IMR-90 (cell line): ENCODE data around the gene TMEM59. TPM values are rescaled to one million over a fixed set of nuclear protein-coding genes. Genes with fewer than 3 reads are reported as not detected.
"Not testable (repeated sequence)": the region's sequence is repeated elsewhere in the genome, so short reads cannot be mapped to it uniquely, and the experiment has no call there.

ENCODE experiments used
- ATAC-seq: fragments of 200-7000 bp; cut with Tn5 transposase; 2 replicates; pipeline ENCODE4 v1.9.1; 2020; ENCODE audit warnings: low read depth, mild to moderate bottlenecking, moderate library complexity
- BruUV-seq: library from RNA; stranded (reverse); fragments of 400-500 nt; replicated peaks from 2 replicates; lab custom pipeline; 2021; lab: Mats Ljungman, UMichigan
- CTCF ChIA-PET: fragments of 300-600 bp; formaldehyde crosslinking; extraction: SDS; loops from one replicate; lab custom pipeline; 2021; ENCODE audit warnings: antibody characterized with exemption; lab: Yijun Ruan, JAX
- POLR2A ChIA-PET: fragments of 300-600 bp; sonication (Branson Sonifier 250); formaldehyde crosslinking; loops from one replicate; lab custom pipeline; 2022; ENCODE audit warnings: antibody characterized with exemption; ENCODE audit not compliant: unreplicated experiment; lab: Charles Lee
- DNase-seq: peaks from one replicate; pipeline ENCODE4 v3.0.0; 2013
- H2AFZ ChIP-seq: replicated peaks from 2 replicates; pipeline ENCODE3; 2013; ENCODE audit warnings: low read length, mild to moderate bottlenecking; ENCODE audit not compliant: poor library complexity
- H2AK5ac ChIP-seq: 2 replicates; pipeline ENCODE4 v1.6.1; 2013; ENCODE audit warnings: low read depth, low read length, inconsistent platforms
- H2AK9ac ChIP-seq: replicated peaks from 2 replicates; pipeline ENCODE3; 2013; ENCODE audit warnings: mild to moderate bottlenecking, low read depth, low read length, moderate library complexity; ENCODE audit not compliant: poor library complexity
- H2BK120ac ChIP-seq: 2 replicates; pipeline ENCODE4 v1.6.1; 2013; ENCODE audit warnings: low read depth, low read length, inconsistent platforms
- H2BK15ac ChIP-seq: 3 replicates; pipeline ENCODE4 v1.6.1; 2013; ENCODE audit warnings: low read depth, low read length, inconsistent platforms
- H2BK20ac ChIP-seq: 2 replicates; pipeline ENCODE4 v1.6.1; 2013; ENCODE audit warnings: low read depth, mild to moderate bottlenecking, inconsistent platforms, low read length, moderate library complexity
- H2BK5ac ChIP-seq: 2 replicates; pipeline ENCODE4 v1.6.1; 2013; ENCODE audit warnings: mild to moderate bottlenecking, low read depth, low read length, inconsistent platforms; ENCODE audit not compliant: poor library complexity, severe bottlenecking
- H3K14ac ChIP-seq: replicated peaks from 2 replicates; pipeline ENCODE4 v1.6.1; 2013; ENCODE audit warnings: low read depth, low read length, inconsistent platforms
- H3K18ac ChIP-seq: 2 replicates; pipeline ENCODE4 v1.6.1; 2013; ENCODE audit warnings: low read depth, low read length, control low read depth
- H3K23ac ChIP-seq: 2 replicates; pipeline ENCODE4 v1.6.1; 2013; ENCODE audit warnings: low read depth, low read length, inconsistent platforms
- H3K27ac ChIP-seq: 2 replicates; pipeline ENCODE4 v1.5.1; 2013; ENCODE audit warnings: mild to moderate bottlenecking, control low read depth, low read length; ENCODE audit not compliant: insufficient read depth
- H3K27me3 ChIP-seq: 2 replicates; pipeline ENCODE4 v1.6.1; 2013; ENCODE audit warnings: low read length; ENCODE audit not compliant: control insufficient read depth, insufficient read depth
- H3K36me3 ChIP-seq: 2 replicates; pipeline ENCODE4 v1.6.1; 2013; ENCODE audit warnings: low read length, mixed read lengths; ENCODE audit not compliant: control insufficient read depth, insufficient read depth
- H3K4ac ChIP-seq: 2 replicates; pipeline ENCODE4 v1.6.1; 2013; ENCODE audit warnings: low read depth, low read length, inconsistent platforms
- H3K4me1 ChIP-seq: 2 replicates; pipeline ENCODE4 v1.6.1; 2013; ENCODE audit warnings: low read length, mixed read lengths; ENCODE audit not compliant: control insufficient read depth, insufficient read depth
- H3K4me2 ChIP-seq: 2 replicates; pipeline ENCODE4 v1.6.1; 2013; ENCODE audit warnings: low read depth, mild to moderate bottlenecking, control low read depth, low read length, moderate library complexity
- H3K4me3 ChIP-seq: 2 replicates; pipeline ENCODE4 v1.5.1; 2013; ENCODE audit warnings: low read depth, mild to moderate bottlenecking, control low read depth, low read length, moderate library complexity; ENCODE audit not compliant: insufficient read depth
- H3K56ac ChIP-seq: 2 replicates; pipeline ENCODE4 v1.6.1; 2013; ENCODE audit warnings: low read length, inconsistent platforms; ENCODE audit not compliant: insufficient read depth; ENCODE audit errors: extremely low read depth
- H3K79me1 ChIP-seq, 2 experiments: 2 replicates each; pipeline ENCODE4 v1.6.1; 2013; ENCODE audit warnings: low read length in 2 of 2, inconsistent platforms in 1 of 2, low read depth in 1 of 2
- H3K9ac ChIP-seq: 2 replicates; pipeline ENCODE4 v1.6.1; 2013; ENCODE audit warnings: low read depth, low read length, control low read depth
- H3K9me1 ChIP-seq: 2 replicates; pipeline ENCODE4 v1.6.1; 2013; ENCODE audit warnings: low read length, inconsistent platforms; ENCODE audit not compliant: insufficient read depth
- H3K9me3 ChIP-seq: 2 replicates; pipeline ENCODE4 v1.6.1; 2013; ENCODE audit warnings: low read length; ENCODE audit not compliant: control insufficient read depth, insufficient read depth
- H4K20me1 ChIP-seq: 2 replicates; pipeline ENCODE4 v1.6.1; 2013; ENCODE audit warnings: low read length, inconsistent platforms; ENCODE audit not compliant: insufficient read depth
- H4K5ac ChIP-seq: 2 replicates; pipeline ENCODE4 v1.6.1; 2013; ENCODE audit warnings: mild to moderate bottlenecking, low read depth, low read length, control low read depth
- H4K8ac ChIP-seq, 2 experiments: 2 replicates each; pipeline ENCODE4 v1.6.1; 2013; ENCODE audit warnings: low read depth in 2 of 2, low read length in 2 of 2, control low read depth in 1 of 2, inconsistent platforms in 1 of 2
- H4K91ac ChIP-seq: 2 replicates; pipeline ENCODE4 v1.6.1; 2013; ENCODE audit warnings: low read depth, low read length, inconsistent platforms; ENCODE audit not compliant: insufficient read depth
- BHLHE40 ChIP-seq: fragments of 150-350 bp; IDR thresholded peaks from 2 replicates; pipeline ENCODE4 v1.6.1; 2016; ENCODE audit warnings: mild to moderate bottlenecking, low read depth, low read length
- CEBPB ChIP-seq: IDR thresholded peaks from 2 replicates; pipeline ENCODE4 v1.6.1; 2012; ENCODE audit warnings: low read depth, low read length, improper control_type of control experiment
- CHD1 ChIP-seq: IDR thresholded peaks from 2 replicates; pipeline ENCODE4 v1.6.1; 2012; ENCODE audit warnings: low read depth, low read length, improper control_type of control experiment
- MXI1 ChIP-seq: IDR thresholded peaks from 2 replicates; pipeline ENCODE4 v1.6.1; 2012; ENCODE audit warnings: low read depth, mild to moderate bottlenecking, low read length, moderate library complexity, borderline replicate concordance
- POLR2A ChIP-seq: IDR thresholded peaks from 2 replicates; pipeline ENCODE4 v1.6.1; 2012; ENCODE audit warnings: mild to moderate bottlenecking, low read depth, low read length
- RCOR1 ChIP-seq: IDR thresholded peaks from 2 replicates; pipeline ENCODE4 v1.6.1; 2012; ENCODE audit warnings: mild to moderate bottlenecking, low read length, improper control_type of control experiment; ENCODE audit not compliant: insufficient replicate concordance
- WGBS, 2 experiments: methylation state at CpG; one replicate each; pipeline versions ENCODE4 v1.1.5 to v1.1.7; 2013; ENCODE audit warnings: missing lambda C conversion rate in 2 of 2; ENCODE audit not compliant: insufficient read length in 1 of 2; ENCODE audit errors: extremely low coverage in 2 of 2; 5-methylcytosine and 5-hydroxymethylcytosine counted together
- dilution Hi-C: fragments of 300-500 bp; cut with HindIII; formaldehyde crosslinking; loops from one replicate; pipeline ENCODE4 v1.14.3; 2018; ENCODE audit warnings: low sequenced_read_pairs; ENCODE audit not compliant: unreplicated experiment
- in situ Hi-C: fragments of 300-500 bp; cut with MboI; formaldehyde crosslinking; loops from 3 replicates; pipeline ENCODE4 v1.14.3; 2019; ENCODE audit warnings: low sequenced_read_pairs, inconsistent platforms, mixed read lengths
- intact Hi-C: fragments of 100-400 bp; cut with micrococcal nuclease; formaldehyde crosslinking; loops from 2 replicates; pipeline ENCODE4 v1.10.0; 2022
- polyA plus RNA-seq, 3 experiments: library from polyadenylated mRNA; depleted of rRNA; stranded (reverse); fragments of >200 nt; gene quantifications; 2 replicates each; pipeline ENCODE4 v1.2.3, GENCODE V29; 2012; ENCODE audit warnings: low replicate concordance in 1 of 3
- total RNA-seq: library from RNA; depleted of rRNA; stranded (reverse); fragments of >200 nt; gene quantifications from 2 replicates; pipeline ENCODE4 v1.2.3, GENCODE V29; 2012

Gene TMEM59
- total and polyA plus RNA-seq, 2 of the 4 experiments (the other 2 are of a cell fraction): 239 to 241 TPM

GRCh38 chr1:54027848-54028247 lies 25.2 kb downstream of the TMEM59 start:
- no peak overlapping the region for H3K4me2 ChIP-seq
- no peak overlapping the region for H2BK120ac ChIP-seq
- TF ChIP-seq MXI1: no peak
- TF ChIP-seq BHLHE40: no peak
- TF ChIP-seq CEBPB: no peak
- TF ChIP-seq POLR2A: no peak
- TF ChIP-seq CHD1: no peak
- TF ChIP-seq RCOR1: no peak
- BruUV-seq: no TSS peak
- dilution Hi-C loops (no loop called here), in situ Hi-C loops (no loop called here), intact Hi-C loops (no loop called here)
- H3K79me1 ChIP-seq: no peaks in the 10 kb centered on the region
- no peak overlapping the region; the same call in 1 of the 2 replicates for H2AK5ac ChIP-seq
- no peak overlapping the region for H3K27ac ChIP-seq
- H3K4me3 ChIP-seq: no peak overlapping the region
- ChIA-PET POLR2A (no interaction called here), CTCF (no interaction called here)
- no peak overlapping the region for H2BK20ac ChIP-seq
- no peak overlapping the region for H4K5ac ChIP-seq
- H3K36me3 ChIP-seq: peaks cover 4% of the 10 kb centered on the region; the same call in 1 of the 2 replicates
- no peak overlapping the region for H2BK5ac ChIP-seq
- H3K9me3 ChIP-seq: no peaks in the 10 kb centered on the region
- no peak overlapping the region for H4K91ac ChIP-seq
- H3K14ac ChIP-seq: no peak overlapping the region
- H3K9ac ChIP-seq: no peak overlapping the region
- no peak for ATAC-seq
- 100% methylated on average over 2 of the region's 5 CpGs; no CpG with 5 or more reads in 1 of the 2 experiments for WGBS, 2 experiments
- H2AK9ac ChIP-seq: no peak overlapping the region
- H4K20me1 ChIP-seq: no peaks in the 10 kb centered on the region
- H2AFZ ChIP-seq: no peak overlapping the region
- H3K9me1 ChIP-seq: peaks cover 4% of the 10 kb centered on the region; the same call in 1 of the 2 replicates
- H3K4ac ChIP-seq: no peak overlapping the region
- no peak overlapping the region for H3K18ac ChIP-seq
- no peak overlapping the region for H4K8ac ChIP-seq
- no peak overlapping the region for H3K56ac ChIP-seq
- H2BK15ac ChIP-seq: no peak overlapping the region
- no peaks in the 10 kb centered on the region for H3K4me1 ChIP-seq
- DNase-seq: no peak
- peaks cover 3% of the 10 kb centered on the region; the same call in 1 of the 2 replicates for H3K27me3 ChIP-seq
- no peak overlapping the region for H3K23ac ChIP-seq

- H3K14ac ChIP-seq, H2AFZ ChIP-seq, H3K27ac ChIP-seq, CTCF ChIA-PET, H4K20me1 ChIP-seq, H3K4ac ChIP-seq, DNase-seq, H2BK5ac ChIP-seq, H2BK15ac ChIP-seq, ATAC-seq, H2BK20ac ChIP-seq, H2AK9ac ChIP-seq, H3K18ac ChIP-seq, H4K91ac ChIP-seq, BruUV-seq, intact Hi-C loops, H3K56ac ChIP-seq, H3K4me3 ChIP-seq, H3K9ac ChIP-seq, H2BK120ac ChIP-seq, H3K9me3 ChIP-seq, H3K23ac ChIP-seq, dilution Hi-C loops, H4K5ac ChIP-seq, H2AK5ac ChIP-seq, H3K79me1 ChIP-seq, H3K27me3 ChIP-seq, POLR2A ChIA-PET, in situ Hi-C loops, H3K4me2 ChIP-seq, H3K9me1 ChIP-seq, H3K36me3 ChIP-seq, H4K8ac ChIP-seq, H3K4me1 ChIP-seq: not testable (repeated sequence)
- WGBS, 2 experiments: no CpG with 5 or more reads among the region's 1 CpG
These were observed 28.2 kb downstream of the TMEM59 start for GRCh38 chr1:54024811-54025210.
